Peyer's patch (tissue), 4 donors: ENCODE results near the gene AXIN1. TPM values are rescaled to one million over a fixed set of nuclear protein-coding genes. Genes with fewer than 3 reads are reported as not detected.
A peak's percentile ranks its signal among the peaks of the same experiment; 100 is the strongest.

ENCODE experiments used
- DNase-seq, 3 donors: peaks; one replicate each; pipeline ENCODE4 v3.0.0-alpha.2; 2017 to 2019
- H3K27ac ChIP-seq, 4 donors: fragments of 200-600 bp; sonication (generic); one replicate each; pipeline ENCODE4 v1.5.1; 2016 to 2019
- H3K27me3 ChIP-seq, 2 donors: fragments of 200-600 bp; sonication (generic); one replicate each; pipeline ENCODE4 v1.5.1; 2019
- H3K36me3 ChIP-seq, 3 donors: fragments of 200-600 bp; sonication (generic); one replicate each; pipeline ENCODE4 v1.5.1; 2016 to 2019
- H3K4me1 ChIP-seq, 4 donors: fragments of 200-600 bp; sonication (generic); one replicate each; pipeline ENCODE4 v1.5.1; 2016 to 2019
- H3K4me3 ChIP-seq, 4 donors: fragments of 200-600 bp; sonication (generic); 1 replicate in 3 of 4; 2 replicates in 1 of 4; pipeline ENCODE4 v1.5.1; 2016 to 2019; ENCODE audit warnings: mild to moderate bottlenecking in 1 of 4
- H3K9me3 ChIP-seq, 4 donors: fragments of 200-600 bp; sonication (generic); one replicate each; pipeline ENCODE4 v1.5.1; 2016 to 2019; ENCODE audit warnings: mild to moderate bottlenecking in 1 of 4
- CTCF ChIP-seq, 6 experiments: fragments of 450-650 bp in 4 of 6; fragments of 200-600 bp in 2 of 6; sonication (generic) in 1 of 6; IDR thresholded peaks; one replicate each; pipeline ENCODE4 v1.5.1; 2017 to 2019; ENCODE audit warnings: antibody characterized with exemption in 6 of 6, mild to moderate bottlenecking in 3 of 6, moderate library complexity in 1 of 6
- POLR2A ChIP-seq, 2 donors: fragments of 450-650 bp; IDR thresholded peaks; one replicate each; pipeline ENCODE4 v1.5.1; 2017; ENCODE audit warnings: antibody characterized with exemption in 2 of 2, mild to moderate bottlenecking in 2 of 2, moderate library complexity in 2 of 2
- total RNA-seq, 4 donors: library from RNA; depleted of rRNA; stranded (reverse); fragments of >200 nt; gene quantifications; one replicate each; pipeline ENCODE4 v1.1.0, GENCODE V29; 2016

The AXIN1 gene
- total RNA-seq: 10 to 100 TPM; 31.4 to 47.2 (median 37.3) TPM

- H3K27me3 ChIP-seq: no peaks in the 10 kb centered on the region
- H3K4me3 ChIP-seq: peak within 1 kb of the TSS; percentile 59 to 93 (median 86)
- H3K4me1 ChIP-seq: peaks cover 0 to 23% (median 13%) of the 10 kb centered on the region in 4 donors
- H3K27ac ChIP-seq: peak within 1 kb of the TSS; percentile 71 to 90 (median 79)
- H3K9me3 ChIP-seq: no peaks in the 10 kb centered on the region
- peak; percentile 61 to 64 for TF ChIP-seq POLR2A (IDR thresholded peaks at IDR 0.05)
- peak; percentile 60 to 84 (median 74) for TF ChIP-seq CTCF (IDR thresholded peaks at IDR 0.05)
- H3K36me3 ChIP-seq: no peaks in the 10 kb centered on the region
- DNase-seq: peak; percentile 100
Observed at GRCh38 chr16:352547-353403, at the start of gene AXIN1. TSS of gene AXIN1 (minus strand) at chr16:352723. CDS start at chr16:347025, 5,698 bp downstream.

- peak; percentile 98 to 99 (median 99) for DNase-seq
- Histone ChIP-seq H3K4me1 (peaks cover 0 to 29% (median 0%) of the 10 kb centered on the region in 4 donors), H3K9me3 (no peaks in the 10 kb centered on the region), H3K27me3 (no peaks in the 10 kb centered on the region), H3K27ac (peak within 1 kb of the TSS; percentile 74 to 94 (median 88)), H3K4me3 (peak within 1 kb of the TSS; percentile 74 to 87 (median 82)), H3K36me3 (no peaks in the 10 kb centered on the region)
- TF ChIP-seq POLR2A (IDR thresholded peaks at IDR 0.05) (peak; percentile 59 to 73), CTCF (IDR thresholded peaks at IDR 0.05) (peak in 5 of 6 experiments; percentile 38 to 62 (median 54))
Observed at GRCh38 chr16:401468-402348, 49.2 kb upstream of the AXIN1 start, which contains the start of gene DECR2. TSS of gene DECR2 (plus strand) at chr16:401885. CDS start at chr16:401964, 79 bp downstream.

GRCh38 chr16:400061-400591, 47.6 kb upstream of the AXIN1 start:
- H3K9me3 ChIP-seq: no peaks in the 10 kb centered on the region
- no peaks in the 10 kb centered on the region for H3K27me3 ChIP-seq
- H3K27ac ChIP-seq: peak overlapping the region in 3 of 4 donors; percentile 74 to 89 (median 88)
- no peak for DNase-seq
- TF ChIP-seq POLR2A (IDR thresholded peaks at IDR 0.05): no peak
- TF ChIP-seq CTCF (IDR thresholded peaks at IDR 0.05): no peak
- H3K4me1 ChIP-seq: peaks cover 0 to 35% (median 0%) of the 10 kb centered on the region in 4 donors
- H3K4me3 ChIP-seq: peak overlapping the region in 1 of 4 donors; percentile 74
- H3K36me3 ChIP-seq: no peaks in the 10 kb centered on the region

- Histone ChIP-seq H3K4me3 (no peak overlapping the region), H3K36me3 (no peaks in the 10 kb centered on the region), H3K27me3 (no peaks in the 10 kb centered on the region), H3K9me3 (no peaks in the 10 kb centered on the region), H3K4me1 (peaks cover 0 to 35% (median 0%) of the 10 kb centered on the region in 4 donors), H3K27ac (peak overlapping the region in 1 of 4 donors; percentile 89)
- no peak for TF ChIP-seq POLR2A (IDR thresholded peaks at IDR 0.05)
- no peak for TF ChIP-seq CTCF (IDR thresholded peaks at IDR 0.05)
- DNase-seq: no peak
Observed at GRCh38 chr16:399340-400019, 47.0 kb upstream of the AXIN1 start.
